Measurements from ENCODE around the gene TMEM235. TPM values are rescaled to one million over a fixed set of nuclear protein-coding genes. Genes with fewer than 3 reads are reported as not detected.

The TMEM235 gene
- polyA plus RNA-seq, 1 of the 3 experiments (the other 2 are of a cell fraction) = not detected

DNA sequence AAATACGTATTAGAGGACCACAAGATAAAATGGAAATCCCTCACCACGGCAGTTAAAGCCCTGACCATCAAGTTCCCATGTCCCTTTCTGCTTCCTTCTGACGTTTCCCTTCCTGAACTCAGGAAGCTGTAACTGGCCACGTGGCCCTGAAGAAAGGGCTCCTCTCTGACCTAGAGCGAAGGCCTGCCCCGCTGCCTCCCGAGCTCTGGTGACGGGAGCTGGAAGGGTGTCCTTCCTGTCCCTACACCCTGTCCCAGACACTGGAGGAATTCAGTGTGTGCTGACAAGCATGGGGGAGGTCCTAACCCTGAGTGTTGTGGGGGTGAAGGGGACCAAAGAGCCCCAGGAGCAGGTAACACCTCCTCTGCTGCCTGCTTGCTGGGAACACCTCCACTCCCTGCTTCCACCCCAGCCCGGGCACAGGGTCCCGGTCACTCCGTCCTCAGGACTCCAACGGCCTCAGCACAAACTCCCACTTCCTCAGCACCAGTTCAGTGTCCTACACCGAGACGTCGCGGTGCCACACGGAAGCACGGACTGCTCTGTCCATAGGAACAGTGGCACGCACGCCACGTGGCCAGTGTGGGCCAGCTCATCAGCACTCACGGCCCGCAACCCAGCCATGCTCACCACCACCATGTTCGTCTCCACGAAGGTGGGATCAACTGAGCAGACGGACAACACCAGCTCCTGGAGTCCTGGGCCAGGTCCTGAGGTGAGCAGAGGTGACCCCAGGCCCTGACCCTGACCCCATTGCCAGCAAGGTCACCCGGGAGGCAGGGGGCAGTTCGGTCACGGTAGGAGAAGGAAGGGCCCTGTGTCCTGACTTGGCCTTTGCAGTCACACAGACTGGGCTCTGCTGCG is 16.9 kb downstream of the TMEM235 start:
- Histone ChIP-seq H3K79me2 (ENCODE audit: insufficient read depth) (no peaks in the 10 kb centered on the region), H3K9me3 (0 out of 2 replicates have a peak, but pooled peaks cover 6% of the 10 kb centered on the region), H3F3A (replicated peaks; ENCODE audit: insufficient read depth) (peaks cover 7% of the 10 kb centered on the region), H2AFZ (ENCODE audit: low read depth) (no peak overlapping the region), H3K4me2 (no peak overlapping the region), H3K4me3 (ENCODE audit: low read depth in 2 of 2, low read length in 1 of 2) (no peak overlapping the region), H3K36me3 (replicated peaks in 1 of 2; ENCODE audit: control insufficient read depth in 1 of 2, insufficient read depth in 2 of 2, low read length in 1 of 2) (no peaks in the 10 kb centered on the region), H3K4me1 (ENCODE audit: control insufficient read depth in 1 of 2, insufficient read depth in 2 of 2, low read depth in 1 of 2, low read length in 1 of 2) (peaks cover 0 to 43% of the 10 kb centered on the region in 2 experiments; a peak in 1 of 4 replicates), H3K27me3 (ENCODE audit: insufficient read depth) (no peaks in the 10 kb centered on the region), H3K9me2 (no peaks in the 10 kb centered on the region), H3K9ac (no peak overlapping the region), H3K27ac (ENCODE audit: low read depth in 2 of 2, low read length in 1 of 2) (no peak overlapping the region), H4K20me1 (ENCODE audit: insufficient read depth) (no peaks in the 10 kb centered on the region)
- ChIA-PET POLR2A (interaction anchor here (2.1 kb wide), 1 partner anchor 23 kb away, joined by 4 read pairs; no protein-coding TSS in a partner anchor), CTCF (interaction anchor here (0.9 to 8.9 kb wide), 12 partner anchors 9 to 175 kb away, joined by 3 to 196 read pairs (median 44); partner anchors contain the start of genes AFMID and TK1)
- TF ChIP-seq RFX5 (IDR thresholded peaks at IDR 0.05; ENCODE audit: low read length) (no peak), GABPA (IDR thresholded peaks at IDR 0.05; ENCODE audit: low read depth) (no peak), IRF3 (IDR thresholded peaks at IDR 0.05; ENCODE audit: low read depth, low read length) (no peak), ELF1 (IDR thresholded peaks at IDR 0.05) (no peak), NRF1 (IDR thresholded peaks at IDR 0.05; ENCODE audit: low read depth, low read length) (no peak), SMC3 (IDR thresholded peaks at IDR 0.05; ENCODE audit: low read depth, low read length) (no peak), RXRA (IDR thresholded peaks at IDR 0.05; ENCODE audit: borderline replicate concordance, low read depth) (no peak), TEAD4 (IDR thresholded peaks at IDR 0.05; ENCODE audit: borderline replicate concordance, insufficient read depth) (no peak), GATA2 (CRISPR knock-in tag; IDR thresholded peaks at IDR 0.05) (no peak), FOXJ3 (CRISPR knock-in tag; IDR thresholded peaks at IDR 0.05) (no peak), YY1 (IDR thresholded peaks at IDR 0.05; ENCODE audit: low read depth) (no peak), NFIC (IDR thresholded peaks at IDR 0.05; ENCODE audit: borderline replicate concordance) (no peak)
- TF ChIP-seq, protein P1, sequence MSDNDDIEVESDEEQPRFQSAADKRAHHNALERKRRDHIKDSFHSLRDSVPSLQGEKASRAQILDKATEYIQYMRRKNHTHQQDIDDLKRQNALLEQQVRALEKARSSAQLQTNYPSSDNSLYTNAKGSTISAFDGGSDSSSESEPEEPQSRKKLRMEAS (IDR thresholded peaks at IDR 0.05; ENCODE audit: low read depth) = no peak
- TF ChIP-seq, protein P2, sequence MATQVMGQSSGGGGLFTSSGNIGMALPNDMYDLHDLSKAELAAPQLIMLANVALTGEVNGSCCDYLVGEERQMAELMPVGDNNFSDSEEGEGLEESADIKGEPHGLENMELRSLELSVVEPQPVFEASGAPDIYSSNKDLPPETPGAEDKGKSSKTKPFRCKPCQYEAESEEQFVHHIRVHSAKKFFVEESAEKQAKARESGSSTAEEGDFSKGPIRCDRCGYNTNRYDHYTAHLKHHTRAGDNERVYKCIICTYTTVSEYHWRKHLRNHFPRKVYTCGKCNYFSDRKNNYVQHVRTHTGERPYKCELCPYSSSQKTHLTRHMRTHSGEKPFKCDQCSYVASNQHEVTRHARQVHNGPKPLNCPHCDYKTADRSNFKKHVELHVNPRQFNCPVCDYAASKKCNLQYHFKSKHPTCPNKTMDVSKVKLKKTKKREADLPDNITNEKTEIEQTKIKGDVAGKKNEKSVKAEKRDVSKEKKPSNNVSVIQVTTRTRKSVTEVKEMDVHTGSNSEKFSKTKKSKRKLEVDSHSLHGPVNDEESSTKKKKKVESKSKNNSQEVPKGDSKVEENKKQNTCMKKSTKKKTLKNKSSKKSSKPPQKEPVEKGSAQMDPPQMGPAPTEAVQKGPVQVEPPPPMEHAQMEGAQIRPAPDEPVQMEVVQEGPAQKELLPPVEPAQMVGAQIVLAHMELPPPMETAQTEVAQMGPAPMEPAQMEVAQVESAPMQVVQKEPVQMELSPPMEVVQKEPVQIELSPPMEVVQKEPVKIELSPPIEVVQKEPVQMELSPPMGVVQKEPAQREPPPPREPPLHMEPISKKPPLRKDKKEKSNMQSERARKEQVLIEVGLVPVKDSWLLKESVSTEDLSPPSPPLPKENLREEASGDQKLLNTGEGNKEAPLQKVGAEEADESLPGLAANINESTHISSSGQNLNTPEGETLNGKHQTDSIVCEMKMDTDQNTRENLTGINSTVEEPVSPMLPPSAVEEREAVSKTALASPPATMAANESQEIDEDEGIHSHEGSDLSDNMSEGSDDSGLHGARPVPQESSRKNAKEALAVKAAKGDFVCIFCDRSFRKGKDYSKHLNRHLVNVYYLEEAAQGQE (IDR thresholded peaks at IDR 0.05; ENCODE audit: low read depth, low read length) = no peak
- TF ChIP-seq, protein P3, sequence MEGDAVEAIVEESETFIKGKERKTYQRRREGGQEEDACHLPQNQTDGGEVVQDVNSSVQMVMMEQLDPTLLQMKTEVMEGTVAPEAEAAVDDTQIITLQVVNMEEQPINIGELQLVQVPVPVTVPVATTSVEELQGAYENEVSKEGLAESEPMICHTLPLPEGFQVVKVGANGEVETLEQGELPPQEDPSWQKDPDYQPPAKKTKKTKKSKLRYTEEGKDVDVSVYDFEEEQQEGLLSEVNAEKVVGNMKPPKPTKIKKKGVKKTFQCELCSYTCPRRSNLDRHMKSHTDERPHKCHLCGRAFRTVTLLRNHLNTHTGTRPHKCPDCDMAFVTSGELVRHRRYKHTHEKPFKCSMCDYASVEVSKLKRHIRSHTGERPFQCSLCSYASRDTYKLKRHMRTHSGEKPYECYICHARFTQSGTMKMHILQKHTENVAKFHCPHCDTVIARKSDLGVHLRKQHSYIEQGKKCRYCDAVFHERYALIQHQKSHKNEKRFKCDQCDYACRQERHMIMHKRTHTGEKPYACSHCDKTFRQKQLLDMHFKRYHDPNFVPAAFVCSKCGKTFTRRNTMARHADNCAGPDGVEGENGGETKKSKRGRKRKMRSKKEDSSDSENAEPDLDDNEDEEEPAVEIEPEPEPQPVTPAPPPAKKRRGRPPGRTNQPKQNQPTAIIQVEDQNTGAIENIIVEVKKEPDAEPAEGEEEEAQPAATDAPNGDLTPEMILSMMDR (IDR thresholded peaks at IDR 0.05) = no peak
- WGBS (ENCODE audit: low lambda C conversion rate) = 84% methylated on average over 30 of the region's 30 CpGs
- no peak for DNase-seq

Data from SK-N-SH (cell line).